ENCODE measurements around the gene RHD. TPM values are rescaled to one million over a fixed set of nuclear protein-coding genes. Genes with fewer than 3 reads are reported as not detected.
"Not testable (repeated sequence)": the region's sequence is repeated elsewhere in the genome, so short reads cannot be mapped to it uniquely, and the experiment has no call there.

The RHD gene
- total RNA-seq, 1 experiment from 2014 or later, result 1.3 TPM

DNA sequence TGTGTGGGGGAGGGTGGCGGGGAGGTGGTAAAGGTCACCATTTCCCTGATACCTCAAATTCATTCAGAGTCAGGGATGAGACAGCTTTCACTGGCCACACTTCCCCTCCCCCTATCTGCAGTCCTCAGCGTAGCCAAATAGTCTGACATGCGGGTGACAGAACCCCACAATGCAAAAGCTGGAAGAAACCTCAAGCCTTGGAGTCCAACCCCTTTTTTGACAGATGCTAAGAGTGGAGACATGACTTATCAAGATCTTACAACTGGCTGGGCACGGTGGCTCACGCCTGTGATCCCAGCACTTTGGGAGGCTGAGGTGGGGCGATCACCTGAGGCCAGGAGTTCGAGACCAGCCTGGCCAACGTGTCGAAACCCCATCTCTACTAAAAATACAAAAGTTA lies 49.8 kb downstream of the RHD start:
- not testable (repeated sequence) for H3K79me2 ChIP-seq (ENCODE audit: insufficient read depth, low read length); H3T11ph ChIP-seq (ENCODE audit: low read length); H3K27ac Mint-ChIP-seq; H3K18ac ChIP-seq (ENCODE audit: insufficient read length, low read depth, low read length); H3K4me1 Mint-ChIP-seq; DNase-seq; H3K14ac ChIP-seq (ENCODE audit: insufficient read depth, low read length); H2AFZ ChIP-seq (ENCODE audit: low read length); H3K4me1 ChIP-seq (ENCODE audit: insufficient read depth, low read length); H3K27me3 Mint-ChIP-seq (ENCODE audit: low read depth); H3K9me3 ChIP-seq (ENCODE audit: control insufficient read depth, low read depth, low read length); H3K4me3 Mint-ChIP-seq; H4K20me1 ChIP-seq (ENCODE audit: control insufficient read depth, insufficient read depth, insufficient read length); H3K4ac ChIP-seq (ENCODE audit: low read depth, low read length); H4K91ac ChIP-seq (ENCODE audit: insufficient read length, low read depth, low read length); H3K79me1 ChIP-seq (ENCODE audit: insufficient read depth, low read depth, low read length, poor library complexity, severe bottlenecking); H2BK15ac ChIP-seq (ENCODE audit: low read depth, low read length); H2BK20ac ChIP-seq (ENCODE audit: low read depth, low read length, poor library complexity, severe bottlenecking); H3K4me2 ChIP-seq (ENCODE audit: insufficient read depth, insufficient read length, low read length); H2AK5ac ChIP-seq (ENCODE audit: insufficient read length, low read length); H2BK120ac ChIP-seq (ENCODE audit: low read depth, low read length, poor library complexity, severe bottlenecking); H4K5ac ChIP-seq (ENCODE audit: insufficient read length, low read depth, low read length); H2BK5ac ChIP-seq (ENCODE audit: insufficient read length, low read length); H2BK12ac ChIP-seq (ENCODE audit: insufficient read length, low read depth, low read length); H3K23me2 ChIP-seq (ENCODE audit: insufficient read length, low read depth, low read length, poor library complexity, severe bottlenecking); H3K27ac ChIP-seq (ENCODE audit: insufficient read length, low read depth, low read length); H3K56ac ChIP-seq (ENCODE audit: insufficient read length, low read depth, low read length); H3K27me3 ChIP-seq (ENCODE audit: insufficient read depth, low read length); H3K36me3 Mint-ChIP-seq (ENCODE audit: insufficient read depth in 1 of 3, low read depth in 3 of 3); H3K9ac ChIP-seq (ENCODE audit: extremely low read depth, insufficient read length, low read length); H3K9me3 Mint-ChIP-seq; H4K8ac ChIP-seq (replicated peaks; ENCODE audit: insufficient read length, low read depth, low read length); H3K23ac ChIP-seq (ENCODE audit: insufficient read length, low read depth, low read length)
- WGBS (ENCODE audit: extremely low coverage, insufficient read length, low lambda C conversion rate), result no CpG with 5 or more reads among the region's 9 CpGs

DNA sequence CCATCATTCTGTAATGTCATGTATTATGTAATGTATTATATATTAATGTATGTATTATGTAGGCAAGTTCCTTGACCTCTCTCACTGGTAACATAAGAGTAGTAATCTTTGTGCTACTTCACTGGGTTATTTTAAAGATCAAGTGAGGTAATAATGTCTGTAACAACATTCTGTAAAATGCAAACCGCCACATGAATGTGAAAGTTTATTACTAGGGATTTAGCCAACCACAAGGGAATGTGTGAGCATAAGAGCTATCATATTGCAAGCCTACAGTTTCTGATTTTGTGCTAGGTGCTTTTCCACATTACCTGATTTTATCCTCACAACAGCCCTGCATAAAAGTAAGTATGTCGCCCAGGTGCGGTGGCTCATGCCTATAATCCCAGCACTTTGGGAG lies 52.1 kb downstream of the RHD start:
- H3K79me1 ChIP-seq (ENCODE audit: insufficient read depth, low read depth, low read length, poor library complexity, severe bottlenecking); H2BK20ac ChIP-seq (ENCODE audit: low read depth, low read length, poor library complexity, severe bottlenecking); DNase-seq; H3K27ac ChIP-seq (ENCODE audit: insufficient read length, low read depth, low read length); H3K9me3 ChIP-seq (ENCODE audit: control insufficient read depth, low read depth, low read length); H3K4me3 Mint-ChIP-seq; H3K27me3 ChIP-seq (ENCODE audit: insufficient read depth, low read length); H3K4me2 ChIP-seq (ENCODE audit: insufficient read depth, insufficient read length, low read length); H2AK5ac ChIP-seq (ENCODE audit: insufficient read length, low read length); H2BK5ac ChIP-seq (ENCODE audit: insufficient read length, low read length); H3K27me3 Mint-ChIP-seq (ENCODE audit: low read depth); H3K79me2 ChIP-seq (ENCODE audit: insufficient read depth, low read length); H2BK120ac ChIP-seq (ENCODE audit: low read depth, low read length, poor library complexity, severe bottlenecking); H2AFZ ChIP-seq (ENCODE audit: low read length); H3K36me3 Mint-ChIP-seq (ENCODE audit: insufficient read depth in 1 of 3, low read depth in 3 of 3); H3K9me3 Mint-ChIP-seq; H3K4ac ChIP-seq (ENCODE audit: low read depth, low read length); H3K18ac ChIP-seq (ENCODE audit: insufficient read length, low read depth, low read length); H2BK15ac ChIP-seq (ENCODE audit: low read depth, low read length); H3K4me1 ChIP-seq (ENCODE audit: insufficient read depth, low read length); H3K9ac ChIP-seq (ENCODE audit: extremely low read depth, insufficient read length, low read length); H4K20me1 ChIP-seq (ENCODE audit: control insufficient read depth, insufficient read depth, insufficient read length); H3K4me1 Mint-ChIP-seq; H2BK12ac ChIP-seq (ENCODE audit: insufficient read length, low read depth, low read length); H3T11ph ChIP-seq (ENCODE audit: low read length); H3K27ac Mint-ChIP-seq; H4K5ac ChIP-seq (ENCODE audit: insufficient read length, low read depth, low read length); H3K56ac ChIP-seq (ENCODE audit: insufficient read length, low read depth, low read length); H4K91ac ChIP-seq (ENCODE audit: insufficient read length, low read depth, low read length); H3K23ac ChIP-seq (ENCODE audit: insufficient read length, low read depth, low read length); H3K14ac ChIP-seq (ENCODE audit: insufficient read depth, low read length); H4K8ac ChIP-seq (replicated peaks; ENCODE audit: insufficient read length, low read depth, low read length); H3K23me2 ChIP-seq (ENCODE audit: insufficient read length, low read depth, low read length, poor library complexity, severe bottlenecking): not testable (repeated sequence)
- no CpG with 5 or more reads among the region's 3 CpGs for WGBS (ENCODE audit: extremely low coverage, insufficient read length, low lambda C conversion rate)
